Measurements from ENCODE around the gene SPDYE16.
A peak's percentile ranks its signal among the peaks of the same experiment; 100 is the strongest.
"Not testable (repeated sequence)": the region's sequence is repeated elsewhere in the genome, so short reads cannot be mapped to it uniquely, and the experiment has no call there.

The SPDYE16 gene

GRCh38 chr7:76567753-76568152 is 24.7 kb upstream of the SPDYE16 start:
- not testable (repeated sequence) for H3K36me3 ChIP-seq; H3K27ac ChIP-seq; DNase-seq; H3K27me3 ChIP-seq (ENCODE audit: insufficient read depth, low read depth, severe bottlenecking); H3K4me3 ChIP-seq (ENCODE audit: low read depth, low read length); H3K9me3 ChIP-seq (ENCODE audit: severe bottlenecking)

DNA sequence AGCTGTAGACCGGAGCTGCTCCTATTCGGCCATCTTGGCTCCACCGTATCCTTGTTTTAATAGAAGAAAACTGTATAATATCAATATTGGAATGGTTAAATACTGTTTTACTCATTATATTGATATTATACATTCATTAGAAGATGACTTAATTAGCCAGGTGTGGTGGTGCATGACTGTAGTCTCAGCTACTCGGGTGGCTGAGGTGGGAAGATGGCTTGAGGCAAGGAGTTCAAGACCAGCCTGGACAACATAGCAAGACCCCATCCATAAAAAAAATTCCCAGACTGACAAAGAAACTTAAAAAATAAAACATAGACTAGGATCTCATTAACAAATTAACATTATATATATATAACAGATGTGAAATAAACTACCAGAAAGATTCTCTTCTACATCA is 24.2 kb upstream of the SPDYE16 start:
- not testable (repeated sequence) for DNase-seq; H3K9me3 ChIP-seq (ENCODE audit: severe bottlenecking); H3K4me3 ChIP-seq (ENCODE audit: low read depth, low read length); H3K27ac ChIP-seq; H3K36me3 ChIP-seq; H3K27me3 ChIP-seq (ENCODE audit: insufficient read depth, low read depth, severe bottlenecking)

- H3K9me3 ChIP-seq (ENCODE audit: severe bottlenecking); H3K4me3 ChIP-seq (ENCODE audit: low read depth, low read length); H3K27ac ChIP-seq; H3K27me3 ChIP-seq (ENCODE audit: insufficient read depth, low read depth, severe bottlenecking); DNase-seq; H3K36me3 ChIP-seq: not testable (repeated sequence)
These were observed 21.9 kb upstream of the SPDYE16 start for GRCh38 chr7:76565001-76565400.

- H3K9me3 ChIP-seq (ENCODE audit: severe bottlenecking); H3K36me3 ChIP-seq; H3K27me3 ChIP-seq (ENCODE audit: insufficient read depth, low read depth, severe bottlenecking); H3K4me3 ChIP-seq (ENCODE audit: low read depth, low read length); DNase-seq; H3K27ac ChIP-seq: not testable (repeated sequence)
These were observed 18.2 kb upstream of the SPDYE16 start for GRCh38 chr7:76561342-76561741.

- not testable (repeated sequence) for H3K9me3 ChIP-seq (ENCODE audit: severe bottlenecking); DNase-seq; H3K27me3 ChIP-seq (ENCODE audit: insufficient read depth, low read depth, severe bottlenecking); H3K27ac ChIP-seq; H3K36me3 ChIP-seq; H3K4me3 ChIP-seq (ENCODE audit: low read depth, low read length)
These were observed 17.1 kb upstream of the SPDYE16 start for GRCh38 chr7:76560157-76560556.

DNA sequence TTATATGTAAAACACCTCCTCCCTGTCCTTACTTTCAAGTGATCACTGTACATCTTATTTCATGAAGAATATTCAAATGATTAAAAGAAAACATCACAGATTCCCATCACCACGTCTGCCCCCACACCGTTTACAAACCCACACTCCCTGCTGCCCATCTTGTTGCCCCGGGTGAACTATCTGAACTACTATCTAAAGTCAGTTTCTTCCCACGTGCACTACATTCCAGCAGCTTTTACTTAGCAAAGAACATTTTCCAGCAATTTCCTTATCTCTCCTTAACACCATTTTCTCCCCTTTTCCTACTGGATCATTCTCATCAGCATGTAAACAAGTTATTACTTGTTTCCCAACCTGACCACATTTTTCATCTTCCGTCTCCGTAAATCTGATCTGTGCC is 16.6 kb upstream of the SPDYE16 start:
- H3K4me3 ChIP-seq (ENCODE audit: low read depth, low read length); H3K9me3 ChIP-seq (ENCODE audit: severe bottlenecking); H3K27me3 ChIP-seq (ENCODE audit: insufficient read depth, low read depth, severe bottlenecking); H3K36me3 ChIP-seq; H3K27ac ChIP-seq; DNase-seq: not testable (repeated sequence)

DNA sequence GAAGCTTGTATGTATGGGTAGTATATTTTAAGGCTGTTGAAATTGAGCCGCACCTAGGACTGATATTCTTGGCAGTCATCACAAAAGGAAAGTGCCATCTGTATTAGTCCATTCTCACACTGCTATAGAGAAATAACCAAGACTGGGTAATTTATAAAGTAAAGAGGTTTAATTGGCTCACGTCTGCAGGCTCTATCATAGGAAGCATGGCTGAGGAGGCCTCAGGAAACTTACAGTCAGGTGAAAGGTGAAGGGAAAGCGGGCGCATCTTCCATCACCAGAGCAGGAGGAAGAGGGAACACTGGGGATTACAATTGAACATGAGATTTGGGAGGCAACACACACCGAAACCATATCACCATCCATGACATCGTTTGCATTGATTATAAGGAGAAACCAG is 8.9 kb upstream of the SPDYE16 start:
- not testable (repeated sequence) for H3K36me3 ChIP-seq; H3K27ac ChIP-seq; H3K27me3 ChIP-seq (ENCODE audit: insufficient read depth, low read depth, severe bottlenecking); DNase-seq; H3K4me3 ChIP-seq (ENCODE audit: low read depth, low read length); H3K9me3 ChIP-seq (ENCODE audit: severe bottlenecking)

DNA sequence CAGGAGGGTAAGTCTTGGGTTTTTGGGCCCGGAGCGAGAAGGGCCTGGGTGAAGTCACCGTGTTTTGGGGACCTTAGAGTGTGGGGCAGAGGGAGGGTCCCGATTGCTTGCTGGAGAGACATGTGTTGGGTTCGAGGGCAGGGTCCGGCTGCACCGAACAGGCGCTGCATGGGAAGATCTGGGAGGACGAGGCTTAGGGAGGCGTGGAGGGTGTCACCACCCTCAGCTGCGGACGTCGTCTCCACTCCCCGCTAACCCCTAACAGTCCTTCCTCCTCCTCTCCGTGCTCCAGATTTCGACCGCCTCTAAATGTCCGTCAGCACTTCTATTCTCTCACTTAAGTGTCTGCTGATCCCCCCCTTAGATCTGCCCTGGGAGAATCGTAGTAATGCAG is 6.8 kb upstream of the SPDYE16 start:
- not testable (repeated sequence) for H3K27me3 ChIP-seq (ENCODE audit: insufficient read depth, low read depth, severe bottlenecking); H3K9me3 ChIP-seq (ENCODE audit: severe bottlenecking); H3K36me3 ChIP-seq
- Histone ChIP-seq H3K4me3 (ENCODE audit: low read depth, low read length) (peak overlapping the region; percentile 80), H3K27ac (peak overlapping the region; percentile 87)
- DNase-seq: peak; percentile 8

DNA sequence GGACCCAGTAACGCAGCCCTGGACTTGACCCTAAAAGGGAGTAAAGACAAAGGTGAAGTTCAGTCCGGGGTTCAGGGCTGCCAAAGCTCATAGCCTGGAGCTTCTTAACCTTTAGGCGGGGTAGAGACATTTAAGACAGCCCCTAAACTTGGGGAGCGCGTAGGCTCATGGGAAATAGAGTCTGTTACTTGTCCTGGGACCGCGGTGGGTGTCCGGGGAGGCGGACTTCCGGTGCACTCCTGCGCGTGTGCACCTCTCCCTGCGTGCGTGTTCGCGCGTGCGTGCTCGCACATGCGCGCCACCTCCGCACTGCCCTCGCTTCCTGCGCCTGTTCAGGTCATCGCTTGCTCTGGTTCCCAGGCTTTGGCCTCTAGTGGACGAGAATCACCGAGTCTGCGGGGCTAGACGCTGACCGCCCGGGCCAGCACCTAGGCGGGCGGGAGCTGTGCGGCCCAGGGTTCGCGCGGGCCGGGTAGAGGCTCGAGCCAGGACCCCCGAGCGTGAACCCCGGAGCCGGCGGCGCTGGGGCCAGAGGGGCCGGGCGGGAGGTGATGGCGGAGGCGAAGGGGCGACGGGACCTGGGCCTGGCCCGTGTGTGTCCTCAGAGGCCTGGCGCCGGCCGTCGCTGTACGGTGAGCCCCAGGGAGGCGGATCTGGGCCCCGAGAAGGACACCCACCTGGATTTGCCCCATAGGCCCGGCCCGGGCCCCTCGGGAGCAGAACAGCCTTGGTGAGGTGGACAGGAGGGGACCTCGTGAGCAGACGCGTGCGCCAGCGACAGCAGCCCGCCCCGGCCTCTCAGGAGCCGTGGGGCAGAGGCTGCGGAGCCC is 6.1 kb upstream of the SPDYE16 start:
- Histone ChIP-seq H3K4me3 (ENCODE audit: low read depth, low read length) (peak overlapping the region; percentile 80), H3K27ac (peak overlapping the region; percentile 87)
- not testable (repeated sequence) for H3K36me3 ChIP-seq

DNA sequence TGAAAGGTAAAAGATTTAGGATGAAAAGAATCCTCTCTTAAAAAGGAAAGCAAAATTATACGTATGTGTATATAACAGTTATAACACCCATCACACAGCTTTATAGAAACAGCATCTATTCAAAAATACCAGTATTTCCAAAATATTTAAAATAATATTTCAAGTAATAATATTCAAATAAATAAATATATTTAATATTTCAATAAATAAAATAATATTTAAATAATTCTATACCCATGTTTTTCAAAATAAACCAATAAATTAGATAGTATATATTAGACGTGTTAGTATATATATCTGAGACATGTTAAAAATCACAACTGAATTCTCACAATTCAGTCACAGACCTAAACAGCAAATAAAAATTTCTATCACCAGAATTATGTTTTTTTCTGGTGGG is 11.5 kb downstream of the SPDYE16 start:
- H3K27ac ChIP-seq; H3K36me3 ChIP-seq; H3K4me3 ChIP-seq (ENCODE audit: low read depth, low read length); H3K9me3 ChIP-seq (ENCODE audit: severe bottlenecking); DNase-seq; H3K27me3 ChIP-seq (ENCODE audit: insufficient read depth, low read depth, severe bottlenecking): not testable (repeated sequence)

More for the DNA sequence above, 6.1 kb upstream of the SPDYE16 start:
- not testable (repeated sequence) for H3K27me3 ChIP-seq (ENCODE audit: insufficient read depth, low read depth, severe bottlenecking); H3K9me3 ChIP-seq (ENCODE audit: severe bottlenecking)
- DNase-seq: peak; percentile 91

DNA sequence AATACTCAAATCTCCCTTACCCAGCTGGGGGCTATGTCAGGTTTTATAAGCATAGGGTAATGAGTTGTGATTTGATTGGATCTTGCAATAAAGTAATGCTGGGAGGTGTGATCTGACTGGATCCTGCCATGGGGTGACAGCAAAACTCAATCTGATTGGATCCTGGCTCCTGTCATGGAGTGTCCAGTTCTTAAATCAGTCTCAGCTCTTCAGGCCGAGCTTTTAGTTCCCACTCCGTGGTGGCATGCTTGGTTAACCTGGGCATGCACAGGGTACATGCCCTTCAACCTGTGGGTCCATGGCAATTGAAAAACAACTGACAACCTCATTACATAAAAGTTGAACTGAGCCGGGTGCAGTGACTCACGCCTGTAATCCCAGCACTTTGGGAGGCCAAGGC is 16.9 kb downstream of the SPDYE16 start:
- H3K9me3 ChIP-seq (ENCODE audit: severe bottlenecking); H3K27me3 ChIP-seq (ENCODE audit: insufficient read depth, low read depth, severe bottlenecking); H3K4me3 ChIP-seq (ENCODE audit: low read depth, low read length); DNase-seq; H3K27ac ChIP-seq; H3K36me3 ChIP-seq: not testable (repeated sequence)

DNA sequence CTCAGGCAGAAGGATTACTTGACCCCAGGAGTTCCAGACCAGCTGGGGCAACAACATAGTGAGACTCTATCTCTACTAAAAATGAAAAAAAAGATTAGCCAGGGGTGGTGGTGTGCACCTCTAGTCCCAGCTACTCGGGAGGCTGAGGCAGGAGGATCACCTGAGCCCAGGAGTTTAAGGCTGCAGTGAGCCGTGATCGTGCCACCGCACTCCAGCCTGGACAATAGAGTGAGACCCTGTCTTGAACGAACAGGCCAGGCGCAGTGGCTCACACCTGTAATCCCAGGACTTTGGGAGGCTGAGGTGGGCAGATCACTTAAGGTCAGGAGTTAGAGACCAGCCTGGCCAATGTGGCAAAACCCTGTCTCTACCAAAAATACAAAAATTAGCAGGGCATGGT is 26.2 kb downstream of the SPDYE16 start:
- not testable (repeated sequence) for H3K36me3 ChIP-seq; H3K27me3 ChIP-seq (ENCODE audit: insufficient read depth, low read depth, severe bottlenecking); H3K27ac ChIP-seq; H3K4me3 ChIP-seq (ENCODE audit: low read depth, low read length); H3K9me3 ChIP-seq (ENCODE audit: severe bottlenecking); DNase-seq

Measured in WERI-Rb-1 (cell line).